RWPE1 (cell line): ENCODE measurements around the gene SFT2D2.
A peak's percentile ranks its signal among the peaks of the same experiment; 100 is the strongest.

ENCODE experiments used
- CTCF ChIA-PET: fragments of 350-600 bp; sonication (Branson Sonifier 250); formaldehyde crosslinking; extraction: SDS; loops from one replicate; lab custom pipeline; 2021; lab: Yijun Ruan, JAX
- POLR2A ChIA-PET: fragments of 400-600 bp; formaldehyde crosslinking; extraction: SDS; loops from one replicate; lab custom pipeline; 2020; ENCODE audit warnings: antibody characterized with exemption; ENCODE audit not compliant: low non-redundant PET; lab: Yijun Ruan, JAX
- DNase-seq: peaks from one replicate; pipeline ENCODE4 v3.0.0; 2012; ENCODE audit warnings: low spot score
- H3K27ac ChIP-seq: fragments of 450-650 bp; 2 replicates; pipeline ENCODE4 v1.5.1; 2017
- CTCF ChIP-seq: fragments of 450-650 bp; conservative IDR thresholded peaks from 2 replicates; pipeline ENCODE4 v1.5.1; 2017; ENCODE audit warnings: low read depth, mild to moderate bottlenecking

SFT2D2 gene

GRCh38 chr1:168234846-168235547 lies 9.2 kb downstream of the SFT2D2 start:
- no peak; the same call in 1 of the 2 replicates for TF ChIP-seq CTCF
- no peak overlapping the region for H3K27ac ChIP-seq
- peak; percentile 74 for DNase-seq
- POLR2A ChIA-PET, result interaction anchor here (0.6 kb wide), 1 partner anchor 56 kb away, joined by 3 read pairs; the partner anchor contains the start of gene TIPRL
- CTCF ChIA-PET, result interaction anchor here (0.5 to 2.3 kb wide), 8 partner anchors 87 to 927 kb away, joined by 3 to 6 read pairs (median 3); no protein-coding TSS in a partner anchor

- ChIA-PET POLR2A (no interaction called here), CTCF (interaction anchor here (0.5 to 2.3 kb wide), 8 partner anchors 28 to 926 kb away, joined by 3 to 6 read pairs (median 4); no protein-coding TSS in a partner anchor)
- H3K27ac ChIP-seq, result no peak overlapping the region
- TF ChIP-seq CTCF, result no peak
- DNase-seq, result no peak
Observed at GRCh38 chr1:168235548-168235885, 9.7 kb downstream of the SFT2D2 start.

- no peak for DNase-seq
- ChIA-PET POLR2A (no interaction called here), CTCF (interaction anchor here (0.5 to 2.3 kb wide), 8 partner anchors 27 to 1204 kb away, joined by 3 to 6 read pairs (median 4); no protein-coding TSS in a partner anchor)
- no peak for TF ChIP-seq CTCF
- H3K27ac ChIP-seq, result no peak overlapping the region
Observed at GRCh38 chr1:168235937-168236336, 10.1 kb downstream of the SFT2D2 start.

GRCh38 chr1:168236836-168237611 lies 11.2 kb downstream of the SFT2D2 start:
- no peak for TF ChIP-seq CTCF
- ChIA-PET CTCF (interaction anchor here (0.6 kb wide), 2 partner anchors 943 to 1573 kb away, joined by 3 read pairs; no protein-coding TSS in a partner anchor), POLR2A (no interaction called here)
- DNase-seq, result no peak
- H3K27ac ChIP-seq, result no peak overlapping the region

- no peak for DNase-seq
- no peak for TF ChIP-seq CTCF
- H3K27ac ChIP-seq, result no peak overlapping the region
- POLR2A ChIA-PET, result no interaction called here
- CTCF ChIA-PET, result no interaction called here
Observed at GRCh38 chr1:168243198-168243597, 17.4 kb downstream of the SFT2D2 start.

- ChIA-PET POLR2A (no interaction called here), CTCF (no interaction called here)
- DNase-seq, result no peak
- no peak for TF ChIP-seq CTCF
- H3K27ac ChIP-seq, result no peak overlapping the region
Observed at GRCh38 chr1:168243636-168244212, 17.9 kb downstream of the SFT2D2 start.
